ENCODE results near the gene SAP130. TPM values are rescaled to one million over a fixed set of nuclear protein-coding genes. Genes with fewer than 3 reads are reported as not detected.

Gene SAP130
- total RNA-seq, 1 experiment from 2014 or later = 16.0 TPM

- no peak for DNase-seq (ENCODE audit: low read depth)
Observed at GRCh38 chr2:127897531-127898211, 130.2 kb downstream of the SAP130 start.

GRCh38 chr2:127893494-127893893 is 134.4 kb downstream of the SAP130 start:
- DNase-seq (ENCODE audit: low read depth) = no peak

- DNase-seq (ENCODE audit: low read depth) = no peak
Observed at GRCh38 chr2:127893033-127893432, 134.8 kb downstream of the SAP130 start.

- no peak for DNase-seq (ENCODE audit: low read depth)
Observed at GRCh38 chr2:127891811-127892210, 136.0 kb downstream of the SAP130 start.

Other genes with a start within 250 kb of the SAP130 start
- 22.9 and 25.3 TPM in 2 replicates for gene WDR33, start 216.9 kb downstream of the SAP130 start, total RNA-seq (2014; rRNA removed)
- gene POLR2D, start 169.9 kb downstream of the SAP130 start, total RNA-seq (2014; rRNA removed) = 20.1 and 23.5 TPM in 2 replicates
- 7.9 and 10.4 TPM in 2 replicates for gene AMMECR1L, start 142.1 kb downstream of the SAP130 start, total RNA-seq (2014; rRNA removed)
- 57.2 and 70.5 TPM in 2 replicates for gene UGGT1, start 63.1 kb upstream of the SAP130 start, total RNA-seq (2014; rRNA removed)

Measured in LHCN-M2 (cell line).